ENCODE data around the gene NSUN6. TPM values are rescaled to one million over a fixed set of nuclear protein-coding genes. Genes with fewer than 3 reads are reported as not detected.

Gene NSUN6
- total RNA-seq, 1 donor, result 4.7 TPM

DNA sequence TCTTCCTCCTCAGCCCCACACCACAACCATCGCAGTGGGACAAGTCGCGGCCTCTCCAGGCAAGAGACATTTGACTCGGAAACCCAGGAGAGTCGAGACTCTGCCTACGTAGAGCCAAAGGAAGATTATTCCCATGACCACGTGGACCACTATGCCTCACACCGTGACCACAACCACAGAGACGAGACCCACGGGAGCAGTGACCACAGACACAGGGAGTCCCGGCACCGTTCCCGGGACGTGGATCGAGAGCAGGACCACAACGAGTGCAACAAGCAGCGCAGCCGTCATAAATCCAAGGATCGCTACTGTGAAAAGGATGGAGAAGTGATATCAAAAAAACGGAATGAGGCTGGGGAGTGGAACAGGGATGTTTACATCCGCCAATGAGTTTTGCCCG, 112.1 kb downstream of the NSUN6 start:
- Histone ChIP-seq H3K79me2 (ENCODE audit: insufficient read depth, low read length) (no peaks in the 10 kb centered on the region), H3K27ac (ENCODE audit: low read depth, low read length) (no peak overlapping the region), H3K27me3 (ENCODE audit: insufficient read depth, low read length) (no peaks in the 10 kb centered on the region), H3K36me3 (ENCODE audit: insufficient read depth, low read length) (no peaks in the 10 kb centered on the region), H2AFZ (ENCODE audit: low read length) (no peak overlapping the region), H3K4me3 (ENCODE audit: insufficient read depth, low read length) (no peak overlapping the region), H3K9me3 (ENCODE audit: low read depth, low read length) (no peaks in the 10 kb centered on the region), H3K4me2 (ENCODE audit: insufficient read depth, low read length) (no peak overlapping the region), H4K20me1 (ENCODE audit: insufficient read depth, low read length) (no peaks in the 10 kb centered on the region), H3K4me1 (ENCODE audit: insufficient read depth, low read length) (no peaks in the 10 kb centered on the region)
- DNase-seq (ENCODE audit: insufficient read length, low spot score, missing footprints), result no peak
- TF ChIP-seq CTCF (IDR thresholded peaks at IDR 0.05; ENCODE audit: extremely low read depth, low read depth, low read length), result no peak

- H3K4me3 ChIP-seq (ENCODE audit: insufficient read depth, low read length), result no peak overlapping the region
- no peak overlapping the region for H2AFZ ChIP-seq (ENCODE audit: low read length)
- no peaks in the 10 kb centered on the region for H3K36me3 ChIP-seq (ENCODE audit: insufficient read depth, low read length)
- no peaks in the 10 kb centered on the region for H3K79me2 ChIP-seq (ENCODE audit: insufficient read depth, low read length)
- no peak overlapping the region for H3K4me2 ChIP-seq (ENCODE audit: insufficient read depth, low read length)
- no peak for TF ChIP-seq CTCF (IDR thresholded peaks at IDR 0.05; ENCODE audit: extremely low read depth, low read depth, low read length)
- no peaks in the 10 kb centered on the region for H3K9me3 ChIP-seq (ENCODE audit: low read depth, low read length)
- no peak overlapping the region for H3K27ac ChIP-seq (ENCODE audit: low read depth, low read length)
- no peaks in the 10 kb centered on the region for H4K20me1 ChIP-seq (ENCODE audit: insufficient read depth, low read length)
- no peaks in the 10 kb centered on the region for H3K27me3 ChIP-seq (ENCODE audit: insufficient read depth, low read length)
- H3K4me1 ChIP-seq (ENCODE audit: insufficient read depth, low read length), result no peaks in the 10 kb centered on the region
- DNase-seq (ENCODE audit: insufficient read length, low spot score, missing footprints), result no peak
Observed at GRCh38 chr10:18533896-18534295, 117.5 kb downstream of the NSUN6 start.

- Histone ChIP-seq H3K9me3 (ENCODE audit: low read depth, low read length) (no peaks in the 10 kb centered on the region), H3K27ac (ENCODE audit: low read depth, low read length) (no peak overlapping the region), H3K4me1 (ENCODE audit: insufficient read depth, low read length) (no peaks in the 10 kb centered on the region), H3K79me2 (ENCODE audit: insufficient read depth, low read length) (no peaks in the 10 kb centered on the region), H3K36me3 (ENCODE audit: insufficient read depth, low read length) (no peaks in the 10 kb centered on the region), H3K27me3 (ENCODE audit: insufficient read depth, low read length) (no peaks in the 10 kb centered on the region), H4K20me1 (ENCODE audit: insufficient read depth, low read length) (no peaks in the 10 kb centered on the region), H2AFZ (ENCODE audit: low read length) (no peak overlapping the region), H3K4me2 (ENCODE audit: insufficient read depth, low read length) (no peak overlapping the region), H3K4me3 (ENCODE audit: insufficient read depth, low read length) (no peak overlapping the region)
- DNase-seq (ENCODE audit: insufficient read length, low spot score, missing footprints), result no peak
- no peak for TF ChIP-seq CTCF (IDR thresholded peaks at IDR 0.05; ENCODE audit: extremely low read depth, low read depth, low read length)
Observed at GRCh38 chr10:18532881-18533535, 118.4 kb downstream of the NSUN6 start.

DNA sequence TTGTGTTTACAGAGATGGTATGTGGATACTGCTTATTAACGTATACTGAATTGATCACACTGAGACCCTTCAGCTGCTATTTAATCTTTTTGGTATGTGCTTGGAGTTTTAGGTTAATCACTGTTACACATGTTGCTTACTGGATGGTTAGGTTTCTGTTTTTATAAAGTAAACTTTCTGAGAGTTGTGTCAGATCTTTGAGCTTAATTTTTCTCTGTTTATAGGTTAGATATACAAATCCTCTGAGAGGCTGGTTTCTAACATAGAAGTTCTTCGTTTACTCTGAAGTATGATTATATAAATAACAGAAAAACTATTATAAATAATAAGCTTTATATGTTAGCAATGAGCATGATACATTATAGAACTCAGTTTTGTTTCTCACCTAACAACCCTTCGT, 123.1 kb downstream of the NSUN6 start:
- no peak for TF ChIP-seq CTCF (IDR thresholded peaks at IDR 0.05; ENCODE audit: extremely low read depth, low read depth, low read length)
- Histone ChIP-seq H3K9me3 (ENCODE audit: low read depth, low read length) (no peaks in the 10 kb centered on the region), H3K4me3 (ENCODE audit: insufficient read depth, low read length) (no peak overlapping the region), H4K20me1 (ENCODE audit: insufficient read depth, low read length) (no peaks in the 10 kb centered on the region), H3K27me3 (ENCODE audit: insufficient read depth, low read length) (no peaks in the 10 kb centered on the region), H2AFZ (ENCODE audit: low read length) (no peak overlapping the region), H3K36me3 (ENCODE audit: insufficient read depth, low read length) (no peaks in the 10 kb centered on the region), H3K4me1 (ENCODE audit: insufficient read depth, low read length) (no peaks in the 10 kb centered on the region), H3K27ac (ENCODE audit: low read depth, low read length) (no peak overlapping the region), H3K4me2 (ENCODE audit: insufficient read depth, low read length) (no peak overlapping the region), H3K79me2 (ENCODE audit: insufficient read depth, low read length) (no peaks in the 10 kb centered on the region)
- no peak for DNase-seq (ENCODE audit: insufficient read length, low spot score, missing footprints)

Measured in osteoblast (primary cell).